ENCODE results near the gene NUDC.

DNA sequence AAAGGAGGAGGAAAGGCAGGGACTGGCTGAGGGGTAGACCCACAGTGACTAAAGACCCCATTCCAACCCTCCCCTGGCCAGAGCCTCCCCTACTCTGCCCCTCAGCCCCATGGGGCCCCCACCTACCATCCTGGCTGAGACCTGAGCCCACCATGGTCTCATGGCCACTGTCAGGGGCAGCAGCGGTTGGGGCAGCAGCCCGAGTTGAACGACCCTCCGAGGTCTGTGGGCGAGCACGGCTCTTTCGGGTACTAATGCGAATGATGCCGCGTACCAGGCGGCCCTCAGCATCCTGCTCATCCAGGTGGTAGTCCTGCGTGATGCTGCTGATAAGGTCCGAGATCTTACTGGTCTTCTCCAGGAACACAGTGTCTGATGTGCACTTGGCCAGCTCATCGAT is 29.7 kb downstream of the NUDC start:
- TF ChIP-seq CEBPB (IDR thresholded peaks at IDR 0.05; ENCODE audit: low read depth, low read length) (no peak), CTCF (conservative IDR thresholded peaks at IDR 0.05; ENCODE audit: low read depth, low read length) (no peak), RFX5 (IDR thresholded peaks at IDR 0.05; ENCODE audit: low read depth, low read length) (no peak), RAD21 (IDR thresholded peaks at IDR 0.05; ENCODE audit: low read length) (no peak), POLR2A (IDR thresholded peaks at IDR 0.05; ENCODE audit: low read depth, low read length) (no peak), MAFK (IDR thresholded peaks at IDR 0.05; ENCODE audit: low read depth, low read length) (no peak), ELK1 (IDR thresholded peaks at IDR 0.05; ENCODE audit: borderline replicate concordance, low read depth, low read length) (no peak), MXI1 (IDR thresholded peaks at IDR 0.05; ENCODE audit: borderline replicate concordance, low read depth, low read length) (no peak), RCOR1 (IDR thresholded peaks at IDR 0.05; ENCODE audit: insufficient replicate concordance, low read length) (no peak), SMC3 (IDR thresholded peaks at IDR 0.05; ENCODE audit: low read depth, low read length) (no peak), MAZ (IDR thresholded peaks at IDR 0.05; ENCODE audit: borderline replicate concordance, low read depth, low read length) (no peak), BHLHE40 (IDR thresholded peaks at IDR 0.05; ENCODE audit: low read depth, low read length) (no peak), FOS (IDR thresholded peaks at IDR 0.05; ENCODE audit: low read depth, low read length) (no peak)
- TF ChIP-seq, protein P1, sequence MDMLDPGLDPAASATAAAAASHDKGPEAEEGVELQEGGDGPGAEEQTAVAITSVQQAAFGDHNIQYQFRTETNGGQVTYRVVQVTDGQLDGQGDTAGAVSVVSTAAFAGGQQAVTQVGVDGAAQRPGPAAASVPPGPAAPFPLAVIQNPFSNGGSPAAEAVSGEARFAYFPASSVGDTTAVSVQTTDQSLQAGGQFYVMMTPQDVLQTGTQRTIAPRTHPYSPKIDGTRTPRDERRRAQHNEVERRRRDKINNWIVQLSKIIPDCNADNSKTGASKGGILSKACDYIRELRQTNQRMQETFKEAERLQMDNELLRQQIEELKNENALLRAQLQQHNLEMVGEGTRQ (IDR thresholded peaks at IDR 0.05; ENCODE audit: low read depth, low read length), result no peak

Data from IMR-90 (cell line).